Subcutaneous adipose tissue (tissue), 4 donors: Measurements from ENCODE around the gene SLC16A2. TPM values are rescaled to one million over a fixed set of nuclear protein-coding genes. Genes with fewer than 3 reads are reported as not detected.

Source experiments
- total RNA-seq, 4 donors: library from RNA; depleted of rRNA; stranded (reverse); fragments of >200 nt; gene quantifications; one replicate each; pipeline ENCODE4 v1.1.0, GENCODE V29; 2016
- TF ChIP-seq, protein P1 (sequence below): fragments of 450-650 bp; IDR thresholded peaks from one replicate; pipeline ENCODE4 v1.5.1; 2016; ENCODE audit warnings: low read depth, mild to moderate bottlenecking, control low read depth, antibody characterized with exemption, moderate library complexity

Gene SLC16A2
- total RNA-seq, 4 donors from 2014 or later = 5.3 to 15.0 (median 8.4) TPM

- TF ChIP-seq, protein P1, sequence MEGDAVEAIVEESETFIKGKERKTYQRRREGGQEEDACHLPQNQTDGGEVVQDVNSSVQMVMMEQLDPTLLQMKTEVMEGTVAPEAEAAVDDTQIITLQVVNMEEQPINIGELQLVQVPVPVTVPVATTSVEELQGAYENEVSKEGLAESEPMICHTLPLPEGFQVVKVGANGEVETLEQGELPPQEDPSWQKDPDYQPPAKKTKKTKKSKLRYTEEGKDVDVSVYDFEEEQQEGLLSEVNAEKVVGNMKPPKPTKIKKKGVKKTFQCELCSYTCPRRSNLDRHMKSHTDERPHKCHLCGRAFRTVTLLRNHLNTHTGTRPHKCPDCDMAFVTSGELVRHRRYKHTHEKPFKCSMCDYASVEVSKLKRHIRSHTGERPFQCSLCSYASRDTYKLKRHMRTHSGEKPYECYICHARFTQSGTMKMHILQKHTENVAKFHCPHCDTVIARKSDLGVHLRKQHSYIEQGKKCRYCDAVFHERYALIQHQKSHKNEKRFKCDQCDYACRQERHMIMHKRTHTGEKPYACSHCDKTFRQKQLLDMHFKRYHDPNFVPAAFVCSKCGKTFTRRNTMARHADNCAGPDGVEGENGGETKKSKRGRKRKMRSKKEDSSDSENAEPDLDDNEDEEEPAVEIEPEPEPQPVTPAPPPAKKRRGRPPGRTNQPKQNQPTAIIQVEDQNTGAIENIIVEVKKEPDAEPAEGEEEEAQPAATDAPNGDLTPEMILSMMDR = no peak
These were observed 99.6 kb downstream of the SLC16A2 start for GRCh38 chrX:74520896-74521295.

GRCh38 chrX:74521961-74522751 is 100.9 kb downstream of the SLC16A2 start:
- TF ChIP-seq, protein P1 = no peak

GRCh38 chrX:74523224-74523623 is 101.9 kb downstream of the SLC16A2 start:
- TF ChIP-seq, protein P1 = no peak

- TF ChIP-seq, protein P1 = no peak
These were observed 102.8 kb downstream of the SLC16A2 start for GRCh38 chrX:74523870-74524735.

DNA sequence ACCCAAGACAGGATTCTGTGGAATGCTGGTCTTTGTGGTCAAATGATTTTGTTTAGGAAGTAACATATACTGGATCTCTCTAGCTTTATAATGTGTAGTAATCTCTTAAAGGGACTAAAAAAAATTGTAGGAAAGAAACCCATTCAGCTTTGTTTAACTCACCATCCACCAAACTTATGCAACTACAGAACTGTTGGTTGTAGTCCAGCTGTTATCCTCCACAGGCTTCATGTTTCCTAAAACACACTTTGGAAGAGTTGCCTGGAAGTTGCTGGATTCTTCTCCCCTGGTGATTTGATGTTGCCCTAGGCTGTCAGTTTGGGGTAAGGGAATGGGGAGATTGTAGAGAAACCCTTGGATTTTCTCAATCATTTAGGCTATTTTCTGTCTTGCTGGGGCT is 103.8 kb downstream of the SLC16A2 start:
- TF ChIP-seq, protein P1 = no peak

- TF ChIP-seq, protein P1 = no peak
These were observed 105.5 kb downstream of the SLC16A2 start for GRCh38 chrX:74526764-74527163.

DNA sequence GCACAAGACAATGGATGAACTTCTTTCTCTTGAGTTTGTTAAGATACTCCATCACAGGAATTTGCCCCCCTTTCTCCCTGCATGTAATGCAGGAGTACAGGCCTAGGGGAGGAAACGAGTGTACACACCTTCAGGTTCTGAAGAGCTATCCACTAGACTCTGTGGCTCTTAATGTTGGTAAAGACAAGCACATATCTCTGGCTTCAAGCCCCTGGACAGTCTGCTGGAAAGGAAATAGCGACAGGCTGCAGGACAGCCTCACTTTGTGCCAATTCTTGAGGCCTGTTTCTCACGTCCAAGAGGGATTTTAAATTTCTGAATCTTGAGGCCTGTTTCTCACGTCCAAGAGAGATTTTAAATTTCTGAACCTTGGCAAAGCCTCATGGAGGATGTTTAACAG is 106.1 kb downstream of the SLC16A2 start:
- TF ChIP-seq, protein P1 = no peak
